Suprapubic skin (tissue), 4 donors: ENCODE results near the gene PIEZO1. TPM values are rescaled to one million over a fixed set of nuclear protein-coding genes. Genes with fewer than 3 reads are reported as not detected.

Experiments
- DNase-seq, 2 donors: peaks; one replicate each; pipeline ENCODE4 v3.0.0-alpha.2; 2019; ENCODE audit warnings: low spot score in 2 of 2
- H3K27ac ChIP-seq: fragments of 200-600 bp; sonication (generic); one replicate; pipeline ENCODE4 v1.5.1; 2019
- H3K27me3 ChIP-seq: fragments of 200-600 bp; sonication (generic); one replicate; pipeline ENCODE4 v1.5.1; 2019
- H3K36me3 ChIP-seq: fragments of 200-600 bp; sonication (generic); one replicate; pipeline ENCODE4 v1.5.1; 2019
- H3K4me1 ChIP-seq: fragments of 200-600 bp; sonication (generic); one replicate; pipeline ENCODE4 v1.5.1; 2019
- H3K4me3 ChIP-seq: fragments of 200-600 bp; sonication (generic); one replicate; pipeline ENCODE4 v1.5.1; 2019; ENCODE audit warnings: mild to moderate bottlenecking
- H3K9me3 ChIP-seq: fragments of 200-600 bp; sonication (generic); one replicate; pipeline ENCODE4 v1.5.1; 2019
- CTCF ChIP-seq, 2 donors: fragments of 200-600 bp in 1 of 2; fragments of 450-650 bp in 1 of 2; sonication (generic) in 1 of 2; IDR thresholded peaks; one replicate each; pipeline ENCODE4 v1.5.1; 2016 to 2019; ENCODE audit warnings: antibody characterized with exemption in 2 of 2, mild to moderate bottlenecking in 1 of 2, moderate library complexity in 1 of 2
- EP300 ChIP-seq: sonication (generic); formaldehyde crosslinking; IDR thresholded peaks from one replicate; pipeline ENCODE4 v1.6.1; 2017; ENCODE audit warnings: antibody characterized with exemption
- POLR2A ChIP-seq, 2 donors: fragments of 450-650 bp; IDR thresholded peaks; one replicate each; pipeline ENCODE4 v1.6.1; 2017; ENCODE audit warnings: antibody characterized with exemption in 2 of 2, mild to moderate bottlenecking in 2 of 2, moderate library complexity in 2 of 2
- POLR2AphosphoS5 ChIP-seq, 3 donors: sonication (generic); formaldehyde crosslinking; IDR thresholded peaks; one replicate each; pipeline ENCODE4 v1.6.1; 2017; ENCODE audit warnings: antibody characterized with exemption in 3 of 3
- WGBS: methylation state at CpG from one replicate; pipeline ENCODE4 v1.1.5; 2018; 5-methylcytosine and 5-hydroxymethylcytosine counted together
- total RNA-seq, 4 donors: library from RNA; depleted of rRNA; stranded (reverse); fragments of >200 nt; gene quantifications; one replicate each; pipeline ENCODE4 v1.1.0, GENCODE V29; 2016

Gene PIEZO1
- total RNA-seq, 4 donors from 2014 or later = 185 to 269 (median 224) TPM

DNA sequence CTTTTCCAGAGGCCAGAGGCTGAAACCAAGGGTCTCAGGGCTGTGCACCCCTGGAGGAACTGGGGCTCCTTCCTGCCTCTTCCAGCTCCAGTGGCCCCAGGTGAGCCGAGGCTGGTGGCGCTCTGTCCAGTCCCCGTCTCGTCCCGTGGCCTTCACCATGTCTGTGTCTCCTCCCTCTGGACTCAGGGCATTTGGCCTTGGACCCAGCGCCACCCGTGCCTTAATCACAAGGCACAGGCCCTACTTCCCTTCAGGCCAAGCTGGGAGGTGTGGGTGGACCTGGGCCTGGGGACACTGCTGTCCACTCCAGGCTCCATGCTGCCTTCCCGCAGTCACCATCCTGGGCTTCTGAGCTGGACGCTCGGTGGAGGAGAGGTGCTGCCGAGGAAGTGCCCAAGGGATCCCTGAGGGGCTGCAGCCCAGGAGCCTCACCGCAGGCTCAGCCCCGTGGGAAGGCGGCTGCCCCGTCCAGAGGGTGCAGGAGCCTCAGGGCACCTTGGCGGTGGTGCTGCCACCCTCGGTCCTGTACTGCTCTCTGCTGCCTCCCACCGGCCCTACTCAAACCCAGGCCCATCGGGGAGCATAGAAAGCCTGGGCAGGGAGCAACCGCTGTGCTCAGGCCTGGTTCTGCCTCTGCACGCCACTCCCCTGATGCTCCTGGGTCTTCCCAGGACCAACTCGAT is 36.3 kb upstream of the PIEZO1 start:
- H3K4me1 ChIP-seq = peaks cover 16% of the 10 kb centered on the region
- no peak overlapping the region for H3K4me3 ChIP-seq
- H3K9me3 ChIP-seq = no peaks in the 10 kb centered on the region
- WGBS = 85% methylated on average over 10 of the region's 22 CpGs
- H3K27me3 ChIP-seq = no peaks in the 10 kb centered on the region
- no peak overlapping the region for H3K27ac ChIP-seq
- TF ChIP-seq CTCF (IDR thresholded peaks at IDR 0.05) (no peak), POLR2A (IDR thresholded peaks at IDR 0.05) (no peak), POLR2AphosphoS5 (IDR thresholded peaks at IDR 0.05) (no peak), EP300 (no peak)
- DNase-seq = no peak
- H3K36me3 ChIP-seq = peaks cover 42% of the 10 kb centered on the region

DNA sequence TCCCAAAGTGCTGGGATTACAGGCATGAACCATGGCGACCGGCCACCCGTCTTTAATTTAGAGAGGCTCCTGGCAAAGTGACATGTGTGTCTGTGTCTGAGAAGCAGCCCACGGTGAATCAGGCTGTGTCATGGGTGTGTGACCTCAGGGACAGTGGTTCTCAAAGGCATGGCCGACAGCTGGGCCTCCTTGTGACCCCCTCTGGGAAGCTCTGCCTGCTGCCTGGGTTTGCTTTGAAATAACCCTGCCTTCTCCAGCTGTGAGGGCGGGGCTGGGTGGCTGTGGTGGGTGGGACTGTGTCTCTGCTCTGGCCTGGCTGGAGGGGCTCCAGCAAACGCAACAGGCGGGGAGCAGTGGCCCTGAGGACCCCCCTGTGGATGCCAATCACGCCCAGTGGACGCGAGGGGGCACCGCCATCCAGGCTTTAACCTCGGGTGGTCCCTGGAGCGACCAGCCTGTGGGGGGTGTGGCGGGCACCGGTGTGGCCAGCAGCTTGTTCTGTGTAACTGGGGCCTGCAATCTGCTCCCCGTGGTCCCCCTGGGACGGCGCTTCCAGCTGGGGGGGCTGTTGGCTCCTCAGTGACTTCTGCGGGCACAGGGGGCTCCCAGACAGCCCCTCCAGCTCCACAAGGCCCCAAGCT is 35.5 kb upstream of the PIEZO1 start:
- Histone ChIP-seq H3K4me3 (no peak overlapping the region), H3K4me1 (peaks cover 11% of the 10 kb centered on the region), H3K9me3 (no peaks in the 10 kb centered on the region), H3K36me3 (peaks cover 36% of the 10 kb centered on the region), H3K27ac (no peak overlapping the region), H3K27me3 (no peaks in the 10 kb centered on the region)
- TF ChIP-seq EP300 = no peak
- TF ChIP-seq POLR2A (IDR thresholded peaks at IDR 0.05) = no peak
- no peak for TF ChIP-seq POLR2AphosphoS5 (IDR thresholded peaks at IDR 0.05)
- no peak for TF ChIP-seq CTCF (IDR thresholded peaks at IDR 0.05)
- DNase-seq = no peak
- WGBS = no CpG with 5 or more reads among the region's 20 CpGs

- H3K9me3 ChIP-seq = no peaks in the 10 kb centered on the region
- WGBS = 84% methylated on average over 15 of the region's 16 CpGs
- H3K4me1 ChIP-seq = peaks cover 10% of the 10 kb centered on the region
- no peak for TF ChIP-seq CTCF (IDR thresholded peaks at IDR 0.05)
- TF ChIP-seq EP300 = no peak
- no peak for TF ChIP-seq POLR2A (IDR thresholded peaks at IDR 0.05)
- TF ChIP-seq POLR2AphosphoS5 (IDR thresholded peaks at IDR 0.05) = no peak
- peaks cover 28% of the 10 kb centered on the region for H3K36me3 ChIP-seq
- H3K4me3 ChIP-seq = no peak overlapping the region
- no peak overlapping the region for H3K27ac ChIP-seq
- H3K27me3 ChIP-seq = no peaks in the 10 kb centered on the region
- no peak for DNase-seq
Measured at GRCh38 chr16:88819126-88819525, 34.1 kb upstream of the PIEZO1 start.

DNA sequence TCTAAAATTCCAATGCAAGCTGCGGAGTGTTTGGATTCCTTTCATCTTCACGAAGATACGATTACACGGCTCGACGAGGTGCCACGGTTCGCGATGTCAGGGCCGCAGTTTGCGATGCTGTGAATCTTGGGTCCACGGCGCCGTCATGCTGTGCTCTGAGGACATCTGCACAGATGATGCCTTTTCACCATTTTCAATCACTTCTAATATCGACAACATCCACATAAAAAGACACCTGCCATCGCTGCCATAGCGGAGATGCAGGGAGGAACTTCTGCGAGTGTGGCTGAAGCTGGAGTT is 33.5 kb upstream of the PIEZO1 start:
- Histone ChIP-seq H3K9me3 (no peaks in the 10 kb centered on the region), H3K27me3 (no peaks in the 10 kb centered on the region), H3K4me3 (no peak overlapping the region), H3K36me3 (peaks cover 22% of the 10 kb centered on the region), H3K27ac (no peak overlapping the region), H3K4me1 (peaks cover 13% of the 10 kb centered on the region)
- WGBS = 88% methylated on average over 18 of the region's 18 CpGs
- DNase-seq = no peak
- TF ChIP-seq POLR2AphosphoS5 (IDR thresholded peaks at IDR 0.05) (no peak), CTCF (IDR thresholded peaks at IDR 0.05) (no peak), EP300 (no peak), POLR2A (IDR thresholded peaks at IDR 0.05) (no peak)

- no peaks in the 10 kb centered on the region for H3K9me3 ChIP-seq
- DNase-seq = no peak
- WGBS = 89% methylated on average over 7 of the region's 40 CpGs
- H3K4me3 ChIP-seq = no peak overlapping the region
- peaks cover 18% of the 10 kb centered on the region for H3K4me1 ChIP-seq
- peaks cover 19% of the 10 kb centered on the region for H3K36me3 ChIP-seq
- TF ChIP-seq CTCF (IDR thresholded peaks at IDR 0.05) (no peak), POLR2A (IDR thresholded peaks at IDR 0.05) (no peak), EP300 (no peak), POLR2AphosphoS5 (IDR thresholded peaks at IDR 0.05) (no peak)
- H3K27me3 ChIP-seq = no peaks in the 10 kb centered on the region
- no peak overlapping the region for H3K27ac ChIP-seq
Measured at GRCh38 chr16:88817785-88818574, 33.0 kb upstream of the PIEZO1 start.
